SK-N-SH (cell line): Measurements from ENCODE around the gene OPCML. TPM values are rescaled to one million over a fixed set of nuclear protein-coding genes. Genes with fewer than 3 reads are reported as not detected.

ENCODE experiments used
- CTCF ChIA-PET: fragments of 300-600, 350-600 bp; formaldehyde crosslinking; extraction: SDS; loops from one replicate; lab custom pipeline; 2021; lab: Yijun Ruan, JAX
- POLR2A ChIA-PET: fragments of 350-600 bp; sonication (Branson Sonifier 250); formaldehyde crosslinking; extraction: SDS; loops from one replicate; lab custom pipeline; 2020; ENCODE audit warnings: antibody characterized with exemption, inconsistent platforms; lab: Yijun Ruan, JAX
- DNase-seq: peaks from one replicate; pipeline ENCODE4 v3.0.0; 2012
- H2AFZ ChIP-seq: fragments of 200-600 bp; sonication (generic); 2 replicates; pipeline ENCODE4 v1.8.1; 2016; ENCODE audit warnings: antibody characterized with exemption, mild to moderate bottlenecking, low read depth
- H3F3A ChIP-seq: fragments of 200-600 bp; sonication (generic); replicated peaks from 2 replicates; pipeline ENCODE3; 2016; ENCODE audit warnings: antibody characterized with exemption, mild to moderate bottlenecking; ENCODE audit not compliant: insufficient read depth
- H3K27ac ChIP-seq, 2 experiments: fragments of 200-500 bp in 1 of 2; fragments of 200-600 bp in 1 of 2; sonication (Bioruptor generic) in 1 of 2; sonication (generic), shearing (Covaris generic) in 1 of 2; 2 replicates each; pipeline versions ENCODE4 v1.5.1 to v1.6.1; 2014 to 2016; ENCODE audit warnings: low read depth in 2 of 2, inconsistent platforms in 1 of 2, low read length in 1 of 2, mild to moderate bottlenecking in 1 of 2, mixed read lengths in 1 of 2
- H3K27me3 ChIP-seq: fragments of 200-600 bp; sonication (generic), shearing (Covaris generic); 2 replicates; pipeline ENCODE4 v1.6.1; 2016; ENCODE audit warnings: mixed run types; ENCODE audit not compliant: insufficient read depth
- H3K36me3 ChIP-seq, 2 experiments: fragments of 200-500 bp in 1 of 2; fragments of 200-600 bp in 1 of 2; sonication (Bioruptor generic) in 1 of 2; sonication (generic) in 1 of 2; replicated peaks in 1 of 2; 2 replicates each; pipeline versions ENCODE3 to v1.5.1; 2014 to 2016; ENCODE audit warnings: low read length in 1 of 2, mild to moderate bottlenecking in 1 of 2; ENCODE audit not compliant: insufficient read depth in 2 of 2, control insufficient read depth in 1 of 2
- H3K4me1 ChIP-seq, 2 experiments: fragments of 200-500 bp in 1 of 2; fragments of 200-600 bp in 1 of 2; sonication (Bioruptor generic) in 1 of 2; sonication (generic), shearing (Covaris generic) in 1 of 2; 2 replicates each; pipeline versions ENCODE4 v1.5.1 to v1.6.1; 2014 to 2016; ENCODE audit warnings: low read depth in 1 of 2, low read length in 1 of 2, mixed run types in 1 of 2; ENCODE audit not compliant: insufficient read depth in 2 of 2, control insufficient read depth in 1 of 2
- H3K4me2 ChIP-seq: fragments of 200-600 bp; sonication (generic), shearing (Covaris generic); 2 replicates; pipeline ENCODE4 v1.6.1; 2017; ENCODE audit warnings: mixed run types
- H3K4me3 ChIP-seq, 2 experiments: fragments of 200-500 bp in 1 of 2; fragments of 200-600 bp in 1 of 2; sonication (Bioruptor generic) in 1 of 2; sonication (generic), shearing (Covaris generic) in 1 of 2; 2 replicates each; pipeline versions ENCODE4 v1.5.1 to v1.8.1; 2014 to 2016; ENCODE audit warnings: low read depth in 2 of 2, inconsistent platforms in 1 of 2, low read length in 1 of 2, mild to moderate bottlenecking in 1 of 2, mixed read lengths in 1 of 2, moderate library complexity in 1 of 2
- H3K79me2 ChIP-seq: fragments of 200-600 bp; sonication (generic); 2 replicates; pipeline ENCODE4 v1.8.1; 2017; ENCODE audit warnings: mild to moderate bottlenecking; ENCODE audit not compliant: insufficient read depth
- H3K9ac ChIP-seq: fragments of 200-600 bp; sonication (generic); 2 replicates; pipeline ENCODE4 v1.6.1; 2017; ENCODE audit warnings: mixed run types
- H3K9me2 ChIP-seq: fragments of 200-600 bp; sonication (generic); 2 replicates; pipeline ENCODE4 v1.6.1; 2017; ENCODE audit warnings: mixed run types
- H3K9me3 ChIP-seq: fragments of 200-600 bp; sonication (generic); 2 replicates; pipeline ENCODE4 v1.6.1; 2017; ENCODE audit warnings: mixed run types, mild to moderate bottlenecking, moderate library complexity
- H4K20me1 ChIP-seq: fragments of 200-600 bp; sonication (generic); 2 replicates; pipeline ENCODE4 v1.6.1; 2017; ENCODE audit warnings: mild to moderate bottlenecking, mixed run types; ENCODE audit not compliant: insufficient read depth
- FOXM1 ChIP-seq: IDR thresholded peaks from 2 replicates; pipeline ENCODE4 v1.4.0; 2012; ENCODE audit warnings: low read depth, mild to moderate bottlenecking
- GABPA ChIP-seq: IDR thresholded peaks from 2 replicates; pipeline ENCODE4 v1.4.0; 2012; ENCODE audit warnings: low read depth, mild to moderate bottlenecking
- GATA2 ChIP-seq: sonication (generic); formaldehyde crosslinking; IDR thresholded peaks from 2 replicates; pipeline ENCODE4 v1.5.0; 2020; ENCODE audit warnings: mild to moderate bottlenecking, missing genetic modification reagents
- NFIC ChIP-seq: IDR thresholded peaks from 2 replicates; pipeline ENCODE4 v1.4.0; 2012; ENCODE audit warnings: borderline replicate concordance
- PBX3 ChIP-seq: IDR thresholded peaks from 2 replicates; pipeline ENCODE4; 2012
- POLR2AphosphoS5 ChIP-seq: IDR thresholded peaks from 2 replicates; pipeline ENCODE4 v1.6.1; 2012; ENCODE audit warnings: low read depth, low read length
- RAD21 ChIP-seq: IDR thresholded peaks from 2 replicates; pipeline ENCODE4 v1.6.1; 2012; ENCODE audit warnings: mild to moderate bottlenecking, low read length
- REST ChIP-seq: IDR thresholded peaks from 2 replicates; pipeline ENCODE4 v1.6.1; 2012; ENCODE audit warnings: mild to moderate bottlenecking, low read depth, low read length, moderate library complexity
- TCF12 ChIP-seq: IDR thresholded peaks from 2 replicates; pipeline ENCODE4 v1.4.0; 2012
- TEAD4 ChIP-seq: IDR thresholded peaks from 2 replicates; pipeline ENCODE4 v1.4.0; 2012; ENCODE audit warnings: mild to moderate bottlenecking, borderline replicate concordance; ENCODE audit not compliant: insufficient read depth
- USF1 ChIP-seq: IDR thresholded peaks from 2 replicates; pipeline ENCODE4 v1.4.0; 2012; ENCODE audit warnings: low read depth, borderline replicate concordance
- YY1 ChIP-seq: IDR thresholded peaks from 2 replicates; pipeline ENCODE4 v1.4.0; 2012; ENCODE audit warnings: low read depth, mild to moderate bottlenecking
- WGBS: methylation state at CpG from one replicate; pipeline ENCODE4 v1.1.6; 2017; ENCODE audit warnings: low lambda C conversion rate; 5-methylcytosine and 5-hydroxymethylcytosine counted together
- polyA plus RNA-seq, 3 experiments: library from polyadenylated mRNA; depleted of rRNA; stranded (reverse); fragments of >200 nt; gene quantifications; 2 replicates each; pipeline ENCODE4 v1.2.3, GENCODE V29; 2012

OPCML gene
- polyA plus RNA-seq, 1 of the 3 experiments (the other 2 are of a cell fraction), result not detected

GRCh38 chr11:133492895-133493294 lies 39.4 kb downstream of the OPCML start:
- WGBS, result 30% methylated on average over 2 of the region's 5 CpGs
- H3K79me2 ChIP-seq, result no peaks in the 10 kb centered on the region

GRCh38 chr11:133491680-133492383 lies 40.5 kb downstream of the OPCML start:
- no peaks in the 10 kb centered on the region for H3K27me3 ChIP-seq
- no peak overlapping the region for H2AFZ ChIP-seq
- H3K4me3 ChIP-seq, result no peak overlapping the region
- WGBS, result 13% methylated on average over 9 of the region's 9 CpGs
- H3K9ac ChIP-seq, result no peak overlapping the region
- no peaks in the 10 kb centered on the region for H4K20me1 ChIP-seq
- CTCF ChIA-PET, result no interaction called here
- H3K79me2 ChIP-seq, result no peaks in the 10 kb centered on the region
- POLR2A ChIA-PET, result no interaction called here
- H3K4me1 ChIP-seq, result no peaks in the 10 kb centered on the region
- no peak for DNase-seq
- H3K9me2 ChIP-seq, result no peaks in the 10 kb centered on the region
- no peaks in the 10 kb centered on the region for H3K9me3 ChIP-seq
- H3K36me3 ChIP-seq, result no peaks in the 10 kb centered on the region
- H3K27ac ChIP-seq, result no peak overlapping the region
- no peak overlapping the region for H3K4me2 ChIP-seq
- H3F3A ChIP-seq, result no peaks in the 10 kb centered on the region
- TF ChIP-seq REST, result no peak
- no peak for TF ChIP-seq PBX3
- TF ChIP-seq NFIC, result no peak
- no peak for TF ChIP-seq YY1
- no peak for TF ChIP-seq TEAD4
- TF ChIP-seq USF1, result no peak
- no peak for TF ChIP-seq TCF12
- TF ChIP-seq GABPA, result no peak
- no peak for TF ChIP-seq POLR2AphosphoS5
- no peak for TF ChIP-seq GATA2 (CRISPR knock-in tag)

More at GRCh38 chr11:133492895-133493294, 39.4 kb downstream of the OPCML start:
- Histone ChIP-seq H3K4me2 (no peak overlapping the region), H2AFZ (no peak overlapping the region), H3K36me3 (no peaks in the 10 kb centered on the region), H4K20me1 (no peaks in the 10 kb centered on the region), H3K4me1 (no peaks in the 10 kb centered on the region), H3K27me3 (no peaks in the 10 kb centered on the region), H3K9me2 (no peaks in the 10 kb centered on the region), H3F3A (no peaks in the 10 kb centered on the region), H3K27ac (no peak overlapping the region), H3K4me3 (no peak overlapping the region), H3K9ac (no peak overlapping the region), H3K9me3 (no peaks in the 10 kb centered on the region)
- TF ChIP-seq GABPA (no peak), REST (no peak), FOXM1 (no peak), RAD21 (no peak)
- ChIA-PET CTCF (no interaction called here), POLR2A (no interaction called here)
- DNase-seq, result no peak
